GM18873 (cell line): ENCODE data around the gene CHAF1A.

ENCODE experiments used
- ATAC-seq: cut with Tn5 transposase; IDR thresholded peaks from one replicate; pipeline ENCODE4 v1.9.1; 2021; ENCODE audit warnings: mild to moderate bottlenecking, moderate library complexity, moderate number of reproducible peaks; ENCODE audit not compliant: unreplicated experiment, low FRiP score

CHAF1A gene

GRCh38 chr19:4402171-4403004, at the start of gene CHAF1A:
TSS of gene CHAF1A (plus strand) at chr19:4402640. CDS start at chr19:4402763, 123 bp downstream.
- peak; percentile 83 for ATAC-seq

- ATAC-seq, result no peak
Observed at GRCh38 chr19:4352701-4353121, 49.7 kb upstream of the CHAF1A start.

GRCh38 chr19:4354282-4354681, 48.2 kb upstream of the CHAF1A start:
- ATAC-seq, result no peak

- no peak for ATAC-seq
Observed at GRCh38 chr19:4354897-4355296, 47.5 kb upstream of the CHAF1A start.

GRCh38 chr19:4357095-4357797, 45.2 kb upstream of the CHAF1A start:
- no peak for ATAC-seq

- ATAC-seq, result no peak
Observed at GRCh38 chr19:4357921-4358326, 44.5 kb upstream of the CHAF1A start.

- no peak for ATAC-seq
Observed at GRCh38 chr19:4358709-4359626, 43.5 kb upstream of the CHAF1A start.

- no peak for ATAC-seq
Observed at GRCh38 chr19:4359627-4360000, 42.8 kb upstream of the CHAF1A start.

- ATAC-seq, result no peak
Observed at GRCh38 chr19:4360081-4360569, 42.3 kb upstream of the CHAF1A start.

GRCh38 chr19:4360641-4361151, 41.7 kb upstream of the CHAF1A start:
- no peak for ATAC-seq

- ATAC-seq, result no peak
Observed at GRCh38 chr19:4361152-4362046, 41.0 kb upstream of the CHAF1A start.

- ATAC-seq, result no peak
Observed at GRCh38 chr19:4362101-4362828, 40.2 kb upstream of the CHAF1A start.

- no peak for ATAC-seq
Observed at GRCh38 chr19:4362831-4363545, 39.5 kb upstream of the CHAF1A start.

GRCh38 chr19:4363571-4364304, 38.7 kb upstream of the CHAF1A start:
- ATAC-seq, result no peak

GRCh38 chr19:4365341-4365740, 37.1 kb upstream of the CHAF1A start:
- no peak for ATAC-seq

GRCh38 chr19:4365791-4366665, 36.4 kb upstream of the CHAF1A start:
- no peak for ATAC-seq
